ENCODE data around the gene KIF2A. TPM values are rescaled to one million over a fixed set of nuclear protein-coding genes. Genes with fewer than 3 reads are reported as not detected.

The KIF2A gene
- total and polyA plus RNA-seq, 2 of the 8 experiments (the other 6 are each of a cell fraction or from before 2014, with no cell fraction given) = 18.4 to 97.1 TPM

DNA sequence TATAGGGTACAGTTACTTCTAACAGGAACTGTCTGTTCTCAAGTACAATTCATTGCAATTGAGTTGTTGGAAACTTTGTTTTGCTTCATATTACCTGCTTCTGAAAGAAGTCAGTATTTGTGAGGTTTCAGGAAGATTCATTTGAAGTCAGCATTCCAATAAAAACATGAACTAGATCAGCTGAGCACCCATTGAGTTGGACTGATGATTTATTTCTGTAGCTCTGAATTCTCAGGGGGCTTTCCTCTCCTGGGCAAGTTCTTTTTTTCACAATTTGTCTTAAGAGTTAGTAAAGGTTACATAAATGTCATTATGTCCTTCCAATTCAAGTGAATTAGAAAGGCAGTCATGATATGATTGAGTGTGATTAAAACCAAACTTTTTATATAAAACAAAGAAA, 16.2 kb upstream of the KIF2A start (continued):
- no peak for TF ChIP-seq CHD1 (IDR thresholded peaks at IDR 0.05; ENCODE audit: low read depth, low read length)
- TF ChIP-seq NRF1 (IDR thresholded peaks at IDR 0.05; ENCODE audit: low read depth, low read length) = no peak
- TF ChIP-seq CBX8 (IDR thresholded peaks at IDR 0.05; ENCODE audit: borderline replicate concordance, low read depth, low read length) = no peak
- TF ChIP-seq BACH1 (IDR thresholded peaks at IDR 0.05; ENCODE audit: low read length) = no peak
- TF ChIP-seq CHD2 (IDR thresholded peaks at IDR 0.05; ENCODE audit: low read length) = no peak

All from H1 (cell line).